Activated CD4-positive, alpha-beta memory T cell treated with anti-CD3 and anti-CD28 coated beads, Interleukin-2, amount 10 ng/mL, durations not matched to agents 7 days and 5 days (primary cell): Measurements from ENCODE around the gene DCAF15. TPM values are rescaled to one million over a fixed set of nuclear protein-coding genes. Genes with fewer than 3 reads are reported as not detected.

Experiments used
- CTCF ChIA-PET: fragments of 350-600 bp; sonication (Branson Sonifier 250); formaldehyde crosslinking; loops from one replicate; lab custom pipeline; 2021; ENCODE audit warnings: antibody characterized with exemption, inconsistent platforms; lab: Charles Lee
- POLR2A ChIA-PET: fragments of 350-600 bp; sonication (Branson Sonifier 250); formaldehyde crosslinking; loops from one replicate; lab custom pipeline; 2021; ENCODE audit warnings: antibody characterized with exemption; lab: Charles Lee
- DNase-seq: peaks from one replicate; pipeline ENCODE4 v3.0.0-alpha.2; 2020
- H3K27ac Mint-ChIP-seq: one replicate; pipeline ENCODE4 v1.8.0; 2021; ENCODE audit warnings: mild to moderate bottlenecking, mixed read lengths
- H3K27me3 Mint-ChIP-seq: one replicate; pipeline ENCODE4 v1.8.0; 2021; ENCODE audit warnings: mixed read lengths
- H3K36me3 Mint-ChIP-seq: one replicate; pipeline ENCODE4 v1.8.0; 2021; ENCODE audit warnings: low read depth, mixed read lengths
- H3K4me1 Mint-ChIP-seq: one replicate; pipeline ENCODE4 v1.8.0; 2021; ENCODE audit warnings: mixed read lengths
- H3K4me3 Mint-ChIP-seq: one replicate; pipeline ENCODE4 v1.8.0; 2021; ENCODE audit warnings: mild to moderate bottlenecking, mixed read lengths
- H3K9me3 Mint-ChIP-seq: one replicate; pipeline ENCODE4 v1.8.0; 2021; ENCODE audit warnings: mixed read lengths
- total RNA-seq, 2 experiments: library from RNA; stranded (reverse); gene quantifications; one replicate each; pipeline ENCODE4 v1.2.3, GENCODE V29; 2021

DCAF15 gene
- total RNA-seq, 2 experiments from 2014 or later: 76.2 to 78.4 TPM

GRCh38 chr19:13976446-13976845, 24.1 kb downstream of the DCAF15 start:
- H3K27ac Mint-ChIP-seq: no peak overlapping the region
- H3K27me3 Mint-ChIP-seq: no peaks in the 10 kb centered on the region
- H3K4me1 Mint-ChIP-seq: peaks cover 19% of the 10 kb centered on the region
- CTCF ChIA-PET: interaction anchor here (0.6 kb wide), 1 partner anchor 65 kb away, joined by 3 read pairs; no protein-coding TSS in a partner anchor
- H3K9me3 Mint-ChIP-seq: no peaks in the 10 kb centered on the region
- POLR2A ChIA-PET: no interaction called here
- no peak for DNase-seq
- H3K4me3 Mint-ChIP-seq: no peak overlapping the region
- H3K36me3 Mint-ChIP-seq: peaks cover 7% of the 10 kb centered on the region

GRCh38 chr19:13977803-13978202, 25.5 kb downstream of the DCAF15 start:
- H3K27me3 Mint-ChIP-seq: no peaks in the 10 kb centered on the region
- peaks cover 30% of the 10 kb centered on the region for H3K4me1 Mint-ChIP-seq
- ChIA-PET CTCF (no interaction called here), POLR2A (interaction anchor here (0.5 to 1.5 kb wide), 4 partner anchors 8 to 54 kb away, joined by 3 to 4 read pairs (median 4); no protein-coding TSS in a partner anchor)
- peaks cover 9% of the 10 kb centered on the region for H3K36me3 Mint-ChIP-seq
- H3K4me3 Mint-ChIP-seq: no peak overlapping the region
- no peaks in the 10 kb centered on the region for H3K9me3 Mint-ChIP-seq
- no peak for DNase-seq
- H3K27ac Mint-ChIP-seq: no peak overlapping the region

GRCh38 chr19:13978351-13979243, 26.3 kb downstream of the DCAF15 start:
- Mint-ChIP-seq H3K4me1 (peaks cover 36% of the 10 kb centered on the region), H3K27me3 (no peaks in the 10 kb centered on the region), H3K4me3 (no peak overlapping the region), H3K9me3 (no peaks in the 10 kb centered on the region), H3K36me3 (peaks cover 10% of the 10 kb centered on the region), H3K27ac (no peak overlapping the region)
- CTCF ChIA-PET: no interaction called here
- DNase-seq: no peak
- POLR2A ChIA-PET: interaction anchor here (1.2 to 1.5 kb wide), 3 partner anchors 7 to 54 kb away, joined by 3 to 4 read pairs (median 4); no protein-coding TSS in a partner anchor

GRCh38 chr19:13979244-13979615, 26.9 kb downstream of the DCAF15 start:
- no peaks in the 10 kb centered on the region for H3K9me3 Mint-ChIP-seq
- H3K27ac Mint-ChIP-seq: no peak overlapping the region
- H3K4me3 Mint-ChIP-seq: no peak overlapping the region
- H3K4me1 Mint-ChIP-seq: peaks cover 35% of the 10 kb centered on the region
- DNase-seq: no peak
- H3K27me3 Mint-ChIP-seq: no peaks in the 10 kb centered on the region
- CTCF ChIA-PET: no interaction called here
- peaks cover 6% of the 10 kb centered on the region for H3K36me3 Mint-ChIP-seq
- POLR2A ChIA-PET: no interaction called here

GRCh38 chr19:13979686-13980085, 27.4 kb downstream of the DCAF15 start:
- H3K4me3 Mint-ChIP-seq: no peak overlapping the region
- no peak overlapping the region for H3K27ac Mint-ChIP-seq
- peaks cover 4% of the 10 kb centered on the region for H3K36me3 Mint-ChIP-seq
- POLR2A ChIA-PET: no interaction called here
- no peaks in the 10 kb centered on the region for H3K9me3 Mint-ChIP-seq
- DNase-seq: no peak
- H3K27me3 Mint-ChIP-seq: no peaks in the 10 kb centered on the region
- CTCF ChIA-PET: no interaction called here
- peaks cover 35% of the 10 kb centered on the region for H3K4me1 Mint-ChIP-seq

GRCh38 chr19:13980340-13980739, 28.0 kb downstream of the DCAF15 start:
- CTCF ChIA-PET: no interaction called here
- H3K36me3 Mint-ChIP-seq: peaks cover 4% of the 10 kb centered on the region
- DNase-seq: no peak
- H3K27me3 Mint-ChIP-seq: no peaks in the 10 kb centered on the region
- no peak overlapping the region for H3K4me3 Mint-ChIP-seq
- peaks cover 40% of the 10 kb centered on the region for H3K4me1 Mint-ChIP-seq
- H3K27ac Mint-ChIP-seq: no peak overlapping the region
- POLR2A ChIA-PET: no interaction called here
- no peaks in the 10 kb centered on the region for H3K9me3 Mint-ChIP-seq

GRCh38 chr19:13981021-13981420, 28.7 kb downstream of the DCAF15 start:
- Mint-ChIP-seq H3K9me3 (no peaks in the 10 kb centered on the region), H3K4me1 (peaks cover 47% of the 10 kb centered on the region), H3K27ac (no peak overlapping the region), H3K36me3 (peaks cover 6% of the 10 kb centered on the region), H3K27me3 (no peaks in the 10 kb centered on the region), H3K4me3 (no peak overlapping the region)
- ChIA-PET CTCF (no interaction called here), POLR2A (interaction anchor here (1.2 to 10.2 kb wide), 3 partner anchors 22 to 51 kb away, joined by 5 to 157 read pairs (median 6); partner anchors contain the start of genes DCAF15, IL27RA and RFX1)
- no peak for DNase-seq

- peaks cover 51% of the 10 kb centered on the region for H3K4me1 Mint-ChIP-seq
- CTCF ChIA-PET: no interaction called here
Observed at GRCh38 chr19:13981467-13981866, 29.2 kb downstream of the DCAF15 start.

GRCh38 chr19:13981988-13982501, 29.7 kb downstream of the DCAF15 start:
- Mint-ChIP-seq H3K4me3 (no peak overlapping the region), H3K4me1 (peaks cover 57% of the 10 kb centered on the region), H3K27ac (no peak overlapping the region), H3K36me3 (peaks cover 6% of the 10 kb centered on the region), H3K9me3 (no peaks in the 10 kb centered on the region), H3K27me3 (no peaks in the 10 kb centered on the region)
- DNase-seq: no peak
- ChIA-PET CTCF (no interaction called here), POLR2A (interaction anchor here (1.2 to 10.2 kb wide), 3 partner anchors 21 to 49 kb away, joined by 5 to 157 read pairs (median 6); partner anchors contain the start of genes DCAF15, IL27RA and RFX1)

More at GRCh38 chr19:13981467-13981866, 29.2 kb downstream of the DCAF15 start:
- peak overlapping the region; percentile 21 for H3K27ac Mint-ChIP-seq
- H3K27me3 Mint-ChIP-seq: no peaks in the 10 kb centered on the region
- POLR2A ChIA-PET: interaction anchor here (1.2 to 10.2 kb wide), 3 partner anchors 21 to 50 kb away, joined by 5 to 157 read pairs (median 6); partner anchors contain the start of genes DCAF15, IL27RA and RFX1
- no peak for DNase-seq
- peaks cover 6% of the 10 kb centered on the region for H3K36me3 Mint-ChIP-seq
- H3K4me3 Mint-ChIP-seq: no peak overlapping the region
- H3K9me3 Mint-ChIP-seq: no peaks in the 10 kb centered on the region

GRCh38 chr19:13982773-13983172, 30.5 kb downstream of the DCAF15 start:
- Mint-ChIP-seq H3K4me3 (no peak overlapping the region), H3K27me3 (no peaks in the 10 kb centered on the region), H3K4me1 (peaks cover 64% of the 10 kb centered on the region), H3K36me3 (peaks cover 6% of the 10 kb centered on the region), H3K27ac (peak overlapping the region; percentile 21), H3K9me3 (no peaks in the 10 kb centered on the region)
- POLR2A ChIA-PET: interaction anchor here (1.8 to 10.2 kb wide), 2 partner anchors 20 to 49 kb away, joined by 6 to 157 read pairs; partner anchors contain the start of genes IL27RA and RFX1
- no peak for DNase-seq
- CTCF ChIA-PET: no interaction called here

GRCh38 chr19:13983213-13983889, 31.0 kb downstream of the DCAF15 start:
- Mint-ChIP-seq H3K4me1 (peaks cover 69% of the 10 kb centered on the region), H3K4me3 (no peak overlapping the region), H3K36me3 (peaks cover 6% of the 10 kb centered on the region), H3K27ac (peak overlapping the region; percentile 21), H3K9me3 (no peaks in the 10 kb centered on the region), H3K27me3 (no peaks in the 10 kb centered on the region)
- ChIA-PET CTCF (no interaction called here), POLR2A (interaction anchor here (1.0 to 10.2 kb wide), 2 partner anchors 19 to 23 kb away, joined by 3 to 157 read pairs; partner anchors contain the start of gene RFX1)
- no peak for DNase-seq

- Mint-ChIP-seq H3K36me3 (peaks cover 11% of the 10 kb centered on the region), H3K4me1 (peaks cover 76% of the 10 kb centered on the region), H3K27me3 (no peaks in the 10 kb centered on the region), H3K9me3 (no peaks in the 10 kb centered on the region), H3K4me3 (no peak overlapping the region), H3K27ac (no peak overlapping the region)
- ChIA-PET POLR2A (interaction anchor here (1.0 to 10.2 kb wide), 3 partner anchors 19 to 32 kb away, joined by 3 to 157 read pairs (median 31); partner anchors contain the start of genes DCAF15 and RFX1), CTCF (interaction anchor here (1.0 kb wide), 1 partner anchor 65 kb away, joined by 3 read pairs; no protein-coding TSS in a partner anchor)
- DNase-seq: no peak
Observed at GRCh38 chr19:13984186-13984585, 31.9 kb downstream of the DCAF15 start.
